Testis (tissue), 2 donors: ENCODE data around the gene MEGF6.

ENCODE experiments used
- POLR2A ChIP-seq: fragments of 450-650 bp; IDR thresholded peaks from one replicate; pipeline ENCODE4 v1.6.1; 2017; ENCODE audit warnings: antibody characterized with exemption, mild to moderate bottlenecking, moderate library complexity
- TF ChIP-seq, protein P1 (sequence below), 3 experiments: fragments of 450-650 bp in 2 of 3; fragments of 200-600 bp in 1 of 3; sonication (generic) in 1 of 3; IDR thresholded peaks; one replicate each; pipeline ENCODE4 v1.5.1; 2016 to 2019; ENCODE audit warnings: antibody characterized with exemption in 3 of 3, mild to moderate bottlenecking in 2 of 3, moderate library complexity in 1 of 3

DNA sequence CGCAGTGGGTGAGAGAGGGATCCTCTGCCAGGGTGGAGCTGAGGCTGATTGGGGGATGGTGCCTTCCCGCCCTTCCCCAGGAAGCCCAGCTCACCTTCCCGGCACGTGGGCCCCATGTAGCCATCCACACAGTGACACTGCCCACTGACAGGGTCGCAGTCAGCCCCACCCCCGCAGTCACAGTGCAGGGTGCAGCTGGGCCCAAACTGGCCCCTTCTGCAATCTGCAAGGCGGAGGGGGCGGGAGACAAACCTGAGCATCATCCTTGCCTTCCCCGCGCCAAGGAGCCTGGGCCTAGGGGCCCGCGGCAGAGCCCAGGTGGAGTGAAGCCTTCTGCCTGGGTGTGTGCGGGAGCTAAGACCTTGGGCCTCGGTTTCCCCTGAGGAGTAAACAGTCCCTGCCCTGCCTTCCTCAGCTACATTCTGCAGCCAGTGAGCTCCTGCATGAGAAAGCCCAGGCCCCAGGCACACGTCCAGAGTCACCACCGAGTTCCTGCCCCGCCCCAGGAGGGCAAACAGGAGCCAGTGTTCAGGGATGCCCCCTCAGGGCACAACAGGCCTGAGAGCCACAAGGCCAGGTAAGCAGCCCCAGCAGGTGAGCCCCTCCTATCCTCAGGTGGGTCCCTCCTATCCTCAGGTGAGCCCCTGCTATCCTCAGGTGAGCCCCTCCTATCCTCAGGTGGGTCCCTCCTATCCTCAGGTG is 118.6 kb downstream of the MEGF6 start:
- TF ChIP-seq, protein P1, sequence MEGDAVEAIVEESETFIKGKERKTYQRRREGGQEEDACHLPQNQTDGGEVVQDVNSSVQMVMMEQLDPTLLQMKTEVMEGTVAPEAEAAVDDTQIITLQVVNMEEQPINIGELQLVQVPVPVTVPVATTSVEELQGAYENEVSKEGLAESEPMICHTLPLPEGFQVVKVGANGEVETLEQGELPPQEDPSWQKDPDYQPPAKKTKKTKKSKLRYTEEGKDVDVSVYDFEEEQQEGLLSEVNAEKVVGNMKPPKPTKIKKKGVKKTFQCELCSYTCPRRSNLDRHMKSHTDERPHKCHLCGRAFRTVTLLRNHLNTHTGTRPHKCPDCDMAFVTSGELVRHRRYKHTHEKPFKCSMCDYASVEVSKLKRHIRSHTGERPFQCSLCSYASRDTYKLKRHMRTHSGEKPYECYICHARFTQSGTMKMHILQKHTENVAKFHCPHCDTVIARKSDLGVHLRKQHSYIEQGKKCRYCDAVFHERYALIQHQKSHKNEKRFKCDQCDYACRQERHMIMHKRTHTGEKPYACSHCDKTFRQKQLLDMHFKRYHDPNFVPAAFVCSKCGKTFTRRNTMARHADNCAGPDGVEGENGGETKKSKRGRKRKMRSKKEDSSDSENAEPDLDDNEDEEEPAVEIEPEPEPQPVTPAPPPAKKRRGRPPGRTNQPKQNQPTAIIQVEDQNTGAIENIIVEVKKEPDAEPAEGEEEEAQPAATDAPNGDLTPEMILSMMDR (IDR thresholded peaks at IDR 0.05), result no peak
- no peak for TF ChIP-seq POLR2A
